Neuronal stem cell (in vitro differentiated cells): Measurements from ENCODE around the gene E2F3.

Experiments used
- DNase-seq: peaks from one replicate; pipeline ENCODE4 v3.0.0-alpha.2; 2013; ENCODE audit warnings: low spot score
- H2AFZ ChIP-seq: one replicate; pipeline ENCODE4 v1.6.1; 2013; ENCODE audit warnings: mild to moderate bottlenecking, low read length, inconsistent platforms
- H2AK5ac ChIP-seq: 2 replicates; pipeline ENCODE4 v1.6.1; 2013; ENCODE audit warnings: low read depth, mild to moderate bottlenecking, inconsistent platforms, low read length, moderate library complexity, mixed read lengths
- H2BK120ac ChIP-seq: 2 replicates; pipeline ENCODE4 v1.6.1; 2013; ENCODE audit warnings: low read depth, mild to moderate bottlenecking, inconsistent platforms, low read length, moderate library complexity, mixed read lengths
- H2BK12ac ChIP-seq: one replicate; pipeline ENCODE4 v1.6.1; 2013; ENCODE audit warnings: low read length, inconsistent platforms
- H2BK15ac ChIP-seq: 2 replicates; pipeline ENCODE4 v1.6.1; 2013; ENCODE audit warnings: mild to moderate bottlenecking, low read length, inconsistent platforms, mixed read lengths
- H2BK5ac ChIP-seq: one replicate; pipeline ENCODE4 v1.6.1; 2013; ENCODE audit warnings: inconsistent platforms, mild to moderate bottlenecking, low read length, moderate library complexity
- H3K14ac ChIP-seq: one replicate; pipeline ENCODE4 v1.6.1; 2013; ENCODE audit warnings: low read length, inconsistent platforms
- H3K18ac ChIP-seq: 2 replicates; pipeline ENCODE4 v1.6.1; 2013; ENCODE audit warnings: low read length, inconsistent platforms
- H3K23ac ChIP-seq: 2 replicates; pipeline ENCODE4 v1.6.1; 2013; ENCODE audit warnings: low read depth, mild to moderate bottlenecking, mixed read lengths, low read length, inconsistent platforms; ENCODE audit not compliant: poor library complexity
- H3K27ac ChIP-seq: replicated peaks from 3 replicates; pipeline ENCODE4 v1.5.1; 2013; ENCODE audit warnings: low read length, inconsistent platforms
- H3K27me3 ChIP-seq, 3 experiments: 2 replicates each; pipeline ENCODE4 v1.6.1; 2013; ENCODE audit warnings: low read length in 3 of 3, mild to moderate bottlenecking in 2 of 3, inconsistent platforms in 1 of 3, low read depth in 1 of 3, mixed read lengths in 1 of 3, moderate library complexity in 1 of 3; ENCODE audit not compliant: control insufficient read depth in 3 of 3, insufficient read depth in 3 of 3
- H3K36me3 ChIP-seq, 2 donors: replicated peaks in 1 of 2; 2 replicates each; pipeline ENCODE4 v1.6.1; 2013; ENCODE audit warnings: low read length in 2 of 2; ENCODE audit not compliant: control insufficient read depth in 2 of 2, insufficient read depth in 2 of 2
- H3K4ac ChIP-seq: 2 replicates; pipeline ENCODE4 v1.6.1; 2013; ENCODE audit warnings: inconsistent platforms, mild to moderate bottlenecking, low read length, moderate library complexity
- H3K4me1 ChIP-seq, 2 donors: 1 replicate in 1 of 2; 2 replicates in 1 of 2; pipeline ENCODE4 v1.6.1; 2013; ENCODE audit warnings: low read length in 2 of 2, low read depth in 1 of 2; ENCODE audit not compliant: control insufficient read depth in 2 of 2, insufficient read depth in 1 of 2
- H3K4me2 ChIP-seq: one replicate; pipeline ENCODE4 v1.6.1; 2013; ENCODE audit warnings: mild to moderate bottlenecking, low read length, inconsistent platforms; ENCODE audit not compliant: insufficient read depth, poor library complexity, severe bottlenecking
- H3K4me3 ChIP-seq, 2 donors: 2 replicates each; pipeline ENCODE4 v1.5.1; 2013; ENCODE audit warnings: low read length in 2 of 2, mild to moderate bottlenecking in 2 of 2, inconsistent platforms in 1 of 2, moderate library complexity in 1 of 2
- H3K79me1 ChIP-seq: one replicate; pipeline ENCODE4 v1.6.1; 2013; ENCODE audit warnings: low read depth, mild to moderate bottlenecking, inconsistent platforms, low read length, moderate library complexity
- H3K9ac ChIP-seq: one replicate; pipeline ENCODE4 v1.6.1; 2013; ENCODE audit warnings: mild to moderate bottlenecking, low read depth, low read length, inconsistent platforms; ENCODE audit not compliant: poor library complexity
- H3K9me3 ChIP-seq, 2 donors: replicated peaks in 1 of 2; 2 replicates each; pipeline versions ENCODE3 to v1.6.1; 2013; ENCODE audit warnings: low read length in 2 of 2, mild to moderate bottlenecking in 2 of 2, inconsistent platforms in 1 of 2, low read depth in 1 of 2, mixed read lengths in 1 of 2, moderate library complexity in 1 of 2; ENCODE audit not compliant: control insufficient read depth in 2 of 2, insufficient read depth in 1 of 2
- H4K8ac ChIP-seq: one replicate; pipeline ENCODE4 v1.6.1; 2013; ENCODE audit warnings: low read depth, mild to moderate bottlenecking, inconsistent platforms, low read length, moderate library complexity
- H4K91ac ChIP-seq: one replicate; pipeline ENCODE4 v1.6.1; 2013; ENCODE audit warnings: low read length, low read depth, mild to moderate bottlenecking, inconsistent platforms; ENCODE audit not compliant: poor library complexity
- WGBS, 2 donors: extraction: QIAGEN DNeasy Blood & Tissue Kit; methylation state at CpG; one replicate each; pipeline ENCODE4 v1.1.7; 2013; ENCODE audit warnings: missing lambda C conversion rate in 2 of 2, mixed read lengths in 1 of 2; ENCODE audit not compliant: insufficient read length in 2 of 2, insufficient replicate concordance in 1 of 2; ENCODE audit errors: extremely low coverage in 2 of 2; 5-methylcytosine and 5-hydroxymethylcytosine counted together

The E2F3 gene

DNA sequence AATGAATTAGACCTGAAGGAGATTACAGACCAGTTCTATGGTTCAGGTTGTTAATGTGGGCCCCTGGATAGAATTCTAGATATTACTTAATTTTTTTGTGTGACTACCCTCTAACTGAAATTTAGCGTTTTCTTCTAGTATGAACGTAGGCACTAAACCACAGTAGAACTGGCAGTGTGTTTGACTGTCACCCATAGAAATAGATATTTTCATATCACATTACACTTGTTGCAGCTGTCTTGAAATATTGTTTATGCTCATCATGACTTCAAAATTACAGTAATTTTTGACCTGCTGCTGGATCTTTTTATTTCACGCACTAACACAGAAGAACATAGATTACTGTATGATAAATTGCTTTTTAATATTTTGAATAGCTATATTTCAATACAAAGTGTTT lies 31.6 kb downstream of the E2F3 start:
- Histone ChIP-seq H2BK5ac (no peak overlapping the region), H3K36me3 (peaks cover 10 to 76% of the 10 kb centered on the region in 2 donors), H3K4me3 (no peak overlapping the region), H3K27ac (no peak overlapping the region), H4K8ac (no peak overlapping the region), H2BK12ac (no peak overlapping the region), H2BK120ac (no peak overlapping the region), H3K4ac (no peak overlapping the region), H2AK5ac (no peak overlapping the region), H2BK15ac (no peak overlapping the region), H3K27me3 (no peaks in the 10 kb centered on the region), H3K4me2 (no peak overlapping the region), H3K79me1 (peaks cover 10% of the 10 kb centered on the region), H3K14ac (no peak overlapping the region), H3K23ac (no peak overlapping the region), H3K9me3 (peaks cover 0 to 3% of the 10 kb centered on the region in 2 donors), H4K91ac (no peak overlapping the region), H2AFZ (no peak overlapping the region), H3K4me1 (no peaks in the 10 kb centered on the region), H3K18ac (no peak overlapping the region), H3K9ac (no peak overlapping the region)
- DNase-seq, result no peak
- WGBS, 2 donors, result no CpG with 5 or more reads among the region's 3 CpGs

DNA sequence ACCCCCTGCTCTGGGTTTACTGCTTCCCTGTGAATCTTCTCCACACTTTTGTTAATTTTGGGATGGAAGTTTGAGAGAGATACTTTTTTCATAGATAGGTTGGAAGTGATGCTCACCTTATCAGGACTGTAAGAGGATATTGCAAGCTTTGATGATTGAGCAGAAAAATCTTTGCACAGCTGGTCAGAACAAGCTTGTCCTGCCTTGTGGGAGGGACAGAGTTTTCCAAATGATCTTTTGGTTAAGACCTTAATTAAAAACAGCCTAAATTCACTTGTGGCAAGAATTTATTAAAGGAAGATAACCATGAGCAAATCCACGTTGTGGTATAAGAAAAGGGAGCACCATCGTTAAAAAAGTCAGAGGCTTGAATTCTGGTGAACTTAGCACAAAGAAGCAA lies 32.2 kb downstream of the E2F3 start:
- H3K4me3 ChIP-seq, result no peak overlapping the region
- H3K27me3 ChIP-seq, result no peaks in the 10 kb centered on the region
- WGBS, 2 donors, result no CpG with 5 or more reads among the region's 2 CpGs
- no peak overlapping the region for H3K9ac ChIP-seq
- no peak overlapping the region for H3K18ac ChIP-seq
- H3K4ac ChIP-seq, result no peak overlapping the region
- no peak overlapping the region for H2AK5ac ChIP-seq
- H3K9me3 ChIP-seq, result peaks cover 0 to 5% of the 10 kb centered on the region in 2 donors
- no peak overlapping the region for H2BK12ac ChIP-seq
- no peak overlapping the region for H2AFZ ChIP-seq
- H3K4me1 ChIP-seq, result no peaks in the 10 kb centered on the region
- H2BK5ac ChIP-seq, result no peak overlapping the region
- peaks cover 10% of the 10 kb centered on the region for H3K79me1 ChIP-seq
- H3K4me2 ChIP-seq, result no peak overlapping the region
- H3K36me3 ChIP-seq, result peaks cover 10 to 76% of the 10 kb centered on the region in 2 donors
- no peak overlapping the region for H2BK15ac ChIP-seq
- no peak overlapping the region for H4K8ac ChIP-seq
- no peak overlapping the region for H3K14ac ChIP-seq
- H3K23ac ChIP-seq, result no peak overlapping the region
- no peak for DNase-seq
- no peak overlapping the region for H3K27ac ChIP-seq
- H4K91ac ChIP-seq, result no peak overlapping the region
- no peak overlapping the region for H2BK120ac ChIP-seq

DNA sequence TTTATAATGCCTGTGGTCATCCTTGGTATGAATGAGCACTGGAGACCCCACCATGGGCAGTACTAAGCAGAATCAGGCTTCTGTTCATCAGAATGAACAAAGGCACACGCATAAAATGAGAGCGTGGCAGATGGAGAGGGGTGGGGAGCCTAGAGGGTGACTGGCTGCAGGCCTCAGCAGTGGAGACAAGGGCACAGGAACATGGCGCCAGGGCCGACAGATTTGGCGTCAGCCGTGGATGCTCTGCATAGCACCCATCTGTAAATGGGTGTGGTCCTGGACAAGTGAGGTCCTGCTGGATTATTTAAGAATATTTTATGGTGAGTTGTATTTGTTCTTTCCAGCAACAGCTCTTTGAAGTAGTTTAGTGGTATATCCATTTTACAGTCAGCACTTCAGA lies 33.1 kb downstream of the E2F3 start:
- DNase-seq, result no peak
- Histone ChIP-seq H3K4me3 (no peak overlapping the region), H4K91ac (no peak overlapping the region), H3K9ac (no peak overlapping the region), H3K14ac (no peak overlapping the region), H2AK5ac (peak overlapping the region; percentile 51), H3K27me3 (no peaks in the 10 kb centered on the region), H3K4me2 (no peak overlapping the region), H3K4me1 (no peaks in the 10 kb centered on the region), H3K18ac (peak overlapping the region; percentile 48), H3K23ac (no peak overlapping the region), H2BK5ac (no peak overlapping the region), H2BK12ac (no peak overlapping the region), H3K79me1 (peaks cover 10% of the 10 kb centered on the region), H4K8ac (no peak overlapping the region), H2AFZ (no peak overlapping the region), H3K27ac (no peak overlapping the region), H3K9me3 (peaks cover 0 to 10% of the 10 kb centered on the region in 2 donors), H3K4ac (no peak overlapping the region), H2BK15ac (no peak overlapping the region), H3K36me3 (peaks cover 10 to 79% of the 10 kb centered on the region in 2 donors), H2BK120ac (no peak overlapping the region)
- WGBS, 2 donors, result no CpG with 5 or more reads among the region's 6 CpGs

DNA sequence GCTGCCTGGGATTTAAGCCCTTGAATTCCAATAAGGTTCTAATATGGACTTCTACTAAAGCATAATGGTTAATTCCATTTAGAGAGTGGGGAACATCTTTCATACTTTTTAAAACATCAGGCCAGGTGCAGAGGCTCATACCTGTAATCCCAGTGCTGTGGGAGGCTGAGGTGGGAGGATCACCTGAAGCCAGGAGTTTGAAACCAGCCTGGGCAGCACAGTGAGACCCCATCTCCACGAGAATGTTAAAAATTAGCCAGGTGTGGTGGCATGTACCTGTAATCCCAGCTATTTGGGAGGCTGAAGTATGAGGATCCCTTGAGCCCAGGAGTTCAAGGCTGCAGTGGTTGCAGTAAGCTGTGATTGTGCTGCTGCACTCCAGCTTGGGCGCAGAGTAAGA lies 35.0 kb downstream of the E2F3 start:
- Histone ChIP-seq H2BK120ac (no peak overlapping the region), H3K79me1 (peaks cover 4% of the 10 kb centered on the region), H4K91ac (no peak overlapping the region), H3K14ac (no peak overlapping the region), H3K18ac (no peak overlapping the region), H3K4me2 (no peak overlapping the region), H2AK5ac (no peak overlapping the region), H2AFZ (no peak overlapping the region), H2BK15ac (no peak overlapping the region), H2BK12ac (no peak overlapping the region), H3K9ac (no peak overlapping the region), H3K4ac (no peak overlapping the region), H4K8ac (no peak overlapping the region), H2BK5ac (no peak overlapping the region), H3K4me3 (no peak overlapping the region), H3K27me3 (no peaks in the 10 kb centered on the region), H3K23ac (no peak overlapping the region), H3K27ac (no peak overlapping the region), H3K4me1 (no peaks in the 10 kb centered on the region), H3K36me3 (peaks cover 3 to 79% of the 10 kb centered on the region in 2 donors), H3K9me3 (peaks cover 0 to 15% of the 10 kb centered on the region in 2 donors)
- WGBS, 2 donors, result no CpG with 5 or more reads among the region's 2 CpGs
- no peak for DNase-seq
